NCI-H748 (cell line): ENCODE data around the gene GRAMD4.

Source experiments
- DNase-seq: peaks from one replicate; lab custom pipeline; 2025; ENCODE audit not compliant: unreplicated experiment; lab: John Stamatoyannopoulos, UW

GRAMD4 gene

DNA sequence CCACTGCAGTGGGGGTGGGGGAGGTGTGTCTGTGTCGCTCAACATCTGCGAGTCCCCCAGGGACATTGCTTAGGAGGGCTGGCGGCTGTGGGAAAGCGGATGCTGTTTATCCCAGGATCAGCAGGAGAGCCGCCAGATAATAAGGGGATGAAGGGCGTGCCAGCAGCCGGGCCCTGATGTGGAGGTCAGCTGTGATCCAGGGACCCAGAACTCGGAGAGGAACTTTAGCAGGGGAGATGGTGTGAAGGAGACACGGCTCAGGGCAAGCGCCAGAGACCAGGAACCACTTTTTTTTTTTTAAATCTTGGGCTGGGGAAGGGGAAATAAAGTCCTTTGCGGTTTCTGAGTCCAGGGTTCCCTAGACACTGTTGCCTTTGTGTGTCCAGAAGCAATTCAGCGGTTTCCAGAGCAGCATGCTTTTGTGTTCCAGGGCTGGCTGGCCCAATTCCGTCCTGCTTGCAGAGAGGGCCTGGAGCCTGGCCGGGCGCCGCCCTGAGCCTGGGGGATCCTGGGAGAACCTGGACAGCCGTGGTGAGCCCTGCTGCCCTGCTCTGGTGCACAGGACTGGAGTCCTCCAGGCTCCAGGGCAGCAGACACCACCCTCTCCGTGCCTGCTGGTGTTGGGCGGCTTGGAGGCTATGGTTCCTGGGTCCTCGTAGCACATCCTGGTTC is at the start of gene GRAMD4:
TSS of gene GRAMD4 (plus strand) at position 557 of the 672 bp plus-strand sequence. CDS start 6,414 bp downstream, outside the sequence.
- DNase-seq = peak; percentile 56

DNA sequence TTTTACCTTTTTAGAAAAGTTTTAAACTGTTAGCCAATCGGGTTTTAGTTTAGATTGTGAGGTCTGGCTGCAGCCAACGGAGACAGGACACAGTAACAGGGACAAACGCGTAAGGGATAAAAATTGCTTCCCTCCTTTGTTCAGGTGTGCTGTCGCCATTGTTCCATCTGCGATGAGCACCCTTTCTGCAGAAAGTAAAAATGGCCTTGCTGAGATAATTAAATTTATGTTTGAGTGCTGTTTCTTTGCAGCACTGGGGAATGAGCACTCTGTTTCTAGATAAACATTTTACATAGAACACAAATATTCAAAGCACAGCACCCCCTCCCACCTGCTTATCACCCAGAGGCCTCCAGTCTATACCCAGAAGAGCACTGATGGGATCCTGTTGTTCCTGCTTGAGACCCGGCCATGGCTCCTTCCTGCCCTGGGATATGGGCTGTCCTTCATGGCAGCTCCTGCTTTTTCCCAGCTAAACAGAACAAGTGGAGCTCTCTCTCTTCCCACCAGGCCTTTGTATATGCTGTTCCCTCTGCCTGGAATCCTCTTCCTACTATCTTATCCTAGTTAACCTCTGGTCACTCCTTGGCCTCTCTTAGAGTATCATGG is 48.4 kb upstream of the GRAMD4 start:
- DNase-seq = no peak

DNA sequence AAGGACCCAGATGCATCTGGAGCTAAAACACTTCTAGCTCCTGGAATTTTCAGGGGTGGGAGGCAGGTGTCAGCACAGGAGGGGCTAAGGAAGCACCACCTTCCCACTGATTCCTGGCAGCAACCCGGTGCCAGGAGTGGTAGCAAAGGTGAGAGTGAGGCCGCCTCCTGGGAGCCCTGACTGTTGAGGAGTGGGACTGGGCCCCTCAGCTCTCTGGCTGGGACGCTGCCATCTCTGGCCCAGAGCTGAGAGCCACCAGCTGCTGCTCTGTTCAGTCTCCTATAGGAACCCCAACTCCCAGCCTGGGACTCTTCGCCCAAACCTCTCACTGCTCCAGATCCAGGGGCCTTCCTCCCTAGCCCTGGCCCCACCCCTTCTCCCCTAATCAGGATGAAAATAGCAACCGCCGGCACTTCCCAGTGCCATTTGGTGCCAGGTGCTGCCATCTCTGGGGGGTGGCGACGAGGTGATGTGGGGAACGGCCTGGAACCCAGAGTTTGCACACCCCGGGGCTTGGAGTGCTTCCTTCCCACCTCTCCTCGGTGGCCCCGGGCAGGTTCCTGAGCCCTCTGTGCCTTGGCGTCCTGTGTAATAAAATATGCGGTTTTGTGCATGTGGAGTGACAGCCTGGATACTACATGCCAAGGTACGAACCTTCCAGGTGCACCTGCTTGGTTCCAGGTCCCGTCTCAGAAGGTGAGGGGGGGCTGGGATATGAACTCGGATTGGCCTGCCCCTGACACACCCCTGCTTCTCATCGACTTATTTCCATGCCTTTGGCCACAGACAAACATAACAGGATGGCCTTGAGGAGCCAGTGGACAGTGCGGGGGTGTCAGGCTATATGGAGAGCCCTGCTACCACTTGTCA is 47.0 kb upstream of the GRAMD4 start:
- DNase-seq = no peak

DNA sequence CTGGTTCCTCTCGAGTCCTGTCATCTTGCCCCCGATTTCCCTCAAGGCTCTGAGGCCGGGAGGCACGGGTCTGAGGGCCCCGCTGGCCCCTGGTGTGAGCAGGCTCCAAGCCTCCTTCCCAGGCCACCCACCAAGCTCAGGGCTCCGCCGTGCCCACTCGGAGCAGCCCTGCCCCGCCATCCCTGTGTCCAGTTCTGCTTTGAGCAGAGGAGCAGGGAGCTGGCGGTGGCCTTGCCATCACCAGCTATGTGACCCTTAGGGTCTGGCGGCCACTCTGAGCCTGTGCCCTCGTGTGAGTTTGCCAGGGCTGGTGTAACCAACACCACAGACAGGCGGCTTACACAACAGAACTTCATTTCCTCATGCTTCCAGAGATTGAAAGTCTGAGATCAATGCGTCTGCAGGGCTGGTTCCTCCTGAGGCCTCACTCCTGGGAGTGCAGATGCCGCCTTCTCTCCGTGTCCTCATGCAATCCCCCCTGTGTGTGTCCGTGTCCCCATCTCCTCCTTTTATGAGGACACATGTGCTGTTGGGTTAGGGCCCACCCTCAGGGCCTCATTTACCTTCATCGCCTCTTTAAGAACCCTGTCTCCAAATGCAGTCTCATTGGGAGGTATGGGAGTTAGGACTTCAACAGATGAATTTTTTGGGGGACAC is 46.3 kb upstream of the GRAMD4 start:
- DNase-seq = no peak

DNA sequence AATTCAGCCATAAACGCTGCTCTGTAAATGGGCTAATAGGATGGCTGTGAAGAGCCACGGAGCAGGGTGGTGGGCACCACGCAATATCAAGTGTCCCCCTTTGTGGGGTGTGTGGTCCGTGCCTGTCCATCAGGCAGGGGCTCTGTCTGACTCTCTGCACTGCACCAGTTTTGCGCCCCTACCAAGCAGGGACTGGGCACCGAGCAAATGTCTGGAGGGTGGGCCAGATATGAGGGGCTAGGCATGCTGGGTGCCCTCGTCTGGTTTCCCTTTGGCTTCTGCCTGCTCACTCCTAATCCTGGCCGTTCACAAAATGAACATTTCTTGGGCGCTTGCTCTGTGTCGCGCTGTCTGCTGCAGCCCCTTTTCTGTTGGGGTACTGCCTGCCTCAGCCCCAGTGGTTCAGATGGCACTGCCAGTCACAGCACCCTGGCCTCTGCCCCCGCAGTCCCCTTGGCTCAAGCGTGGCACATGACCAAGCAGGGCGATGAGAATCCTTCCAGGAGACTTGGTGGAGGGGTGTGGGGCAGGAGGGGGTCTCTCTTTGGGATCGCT is 45.7 kb upstream of the GRAMD4 start:
- no peak for DNase-seq

DNA sequence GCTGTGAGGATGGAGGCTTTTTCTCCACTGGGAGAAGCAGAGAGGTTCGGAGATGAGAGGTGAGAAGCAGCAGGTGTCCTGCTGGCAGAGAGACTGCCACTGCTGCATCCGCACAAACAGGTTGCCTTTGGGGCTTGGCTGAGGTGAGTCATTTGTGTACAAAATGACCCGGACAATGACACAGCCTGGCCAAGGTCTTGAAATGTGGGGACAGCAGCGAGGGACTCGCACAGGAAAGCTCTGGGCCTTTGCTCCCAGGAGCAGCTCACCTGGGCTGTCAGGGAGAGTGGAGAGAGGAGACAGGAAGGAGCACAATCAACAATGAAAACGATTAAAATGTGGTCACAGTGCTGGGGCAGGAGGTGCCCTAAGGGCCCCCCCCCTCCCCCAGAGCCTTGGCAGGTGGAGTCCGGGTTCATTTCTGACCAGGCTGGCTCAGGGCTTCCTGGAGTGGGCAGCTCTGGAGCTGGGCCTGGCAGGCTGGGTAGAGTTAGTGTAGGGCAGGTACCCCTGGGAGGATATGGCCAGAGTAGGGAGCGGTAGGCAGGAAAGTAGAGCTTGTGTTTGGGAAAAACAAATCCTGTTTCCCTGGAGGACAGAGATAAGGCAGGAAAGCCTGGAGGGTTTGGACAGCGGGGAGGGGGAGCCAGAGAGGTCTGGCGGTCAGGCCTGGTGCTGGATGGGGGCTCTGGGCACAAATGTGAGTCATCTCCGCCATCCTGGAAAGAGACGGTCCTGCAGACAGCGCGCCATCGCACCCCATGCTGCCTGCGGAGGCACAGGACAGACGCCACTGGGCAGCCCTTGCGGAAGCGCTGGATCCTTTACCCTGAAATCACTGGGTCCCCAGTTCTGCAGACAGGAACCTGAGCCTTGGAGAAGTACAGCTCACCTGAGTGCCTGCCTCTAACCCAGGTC is 44.9 kb upstream of the GRAMD4 start:
- peak; percentile 27 for DNase-seq

DNA sequence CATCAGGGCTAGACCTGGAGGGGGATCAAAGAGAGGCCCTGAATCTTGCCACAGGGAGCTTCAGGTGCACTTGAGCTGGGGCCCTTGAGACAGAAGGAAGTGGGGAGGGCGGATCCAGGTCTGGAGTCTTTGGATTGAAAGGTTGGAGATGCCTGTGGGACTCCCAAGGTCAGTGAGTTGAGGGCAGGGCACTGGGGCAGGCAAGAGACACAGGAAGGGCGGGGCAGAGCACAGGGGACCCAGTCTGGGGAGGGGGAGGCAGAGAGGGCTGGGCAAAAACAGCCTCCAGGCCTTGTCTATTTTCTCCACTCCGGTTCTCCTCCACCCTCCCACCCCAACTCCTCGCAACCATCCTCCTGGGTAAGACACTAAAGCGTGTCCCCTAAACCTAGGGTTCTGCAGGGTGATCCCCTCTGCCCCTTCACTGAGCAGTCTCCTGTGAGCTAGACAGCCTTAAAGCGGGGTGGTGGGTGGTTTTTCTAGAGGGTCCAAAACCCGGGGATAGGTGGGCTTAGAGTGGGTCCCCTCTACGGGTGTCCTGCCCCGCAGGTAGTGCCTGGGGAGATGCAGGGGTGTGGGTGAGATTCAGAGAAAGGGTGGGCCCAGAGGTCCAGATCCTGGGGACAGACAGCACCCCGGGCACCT is 44.2 kb upstream of the GRAMD4 start:
- no peak for DNase-seq

DNA sequence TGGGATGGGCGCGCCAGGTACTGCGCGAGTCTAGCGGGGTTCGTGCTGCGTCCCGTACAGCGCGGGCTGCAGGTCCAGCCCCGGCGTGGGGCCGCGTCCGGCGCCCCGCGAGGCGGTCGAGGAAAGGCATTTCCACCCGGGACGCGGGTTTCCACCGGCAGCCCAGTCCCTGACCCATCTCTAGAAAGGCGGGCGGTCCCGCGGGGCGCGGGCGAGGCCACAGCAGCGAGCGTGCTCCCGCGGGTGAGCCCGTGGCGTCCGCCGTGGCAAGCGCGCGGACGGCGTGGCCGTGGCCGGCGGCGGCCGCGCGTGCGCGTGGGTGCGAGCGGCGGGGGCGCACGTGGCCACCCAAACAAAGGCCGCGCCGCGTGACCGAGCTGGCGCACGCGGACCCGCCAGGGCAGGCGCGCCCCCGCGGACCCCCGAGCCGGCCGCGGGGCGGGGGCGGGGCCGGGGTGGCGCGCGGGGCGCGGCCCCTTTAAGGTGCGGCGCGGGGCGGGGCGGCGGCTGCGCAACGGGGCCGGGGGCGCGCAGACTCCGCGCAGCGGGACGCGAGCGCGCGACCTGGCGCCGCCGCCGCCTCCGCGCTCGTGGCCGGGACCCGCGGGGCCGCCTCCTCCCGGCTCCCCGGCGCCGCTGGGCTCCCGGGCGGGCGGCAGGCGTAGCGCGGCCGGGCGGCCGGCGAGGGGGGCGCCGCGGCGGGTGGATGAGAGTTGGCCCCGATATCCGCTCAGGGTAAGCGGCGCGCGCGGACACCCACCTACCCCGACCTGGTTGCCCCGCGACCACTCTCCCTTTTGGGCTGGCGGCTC is 43.4 kb upstream of the GRAMD4 start:
- peak; percentile 76 for DNase-seq

DNA sequence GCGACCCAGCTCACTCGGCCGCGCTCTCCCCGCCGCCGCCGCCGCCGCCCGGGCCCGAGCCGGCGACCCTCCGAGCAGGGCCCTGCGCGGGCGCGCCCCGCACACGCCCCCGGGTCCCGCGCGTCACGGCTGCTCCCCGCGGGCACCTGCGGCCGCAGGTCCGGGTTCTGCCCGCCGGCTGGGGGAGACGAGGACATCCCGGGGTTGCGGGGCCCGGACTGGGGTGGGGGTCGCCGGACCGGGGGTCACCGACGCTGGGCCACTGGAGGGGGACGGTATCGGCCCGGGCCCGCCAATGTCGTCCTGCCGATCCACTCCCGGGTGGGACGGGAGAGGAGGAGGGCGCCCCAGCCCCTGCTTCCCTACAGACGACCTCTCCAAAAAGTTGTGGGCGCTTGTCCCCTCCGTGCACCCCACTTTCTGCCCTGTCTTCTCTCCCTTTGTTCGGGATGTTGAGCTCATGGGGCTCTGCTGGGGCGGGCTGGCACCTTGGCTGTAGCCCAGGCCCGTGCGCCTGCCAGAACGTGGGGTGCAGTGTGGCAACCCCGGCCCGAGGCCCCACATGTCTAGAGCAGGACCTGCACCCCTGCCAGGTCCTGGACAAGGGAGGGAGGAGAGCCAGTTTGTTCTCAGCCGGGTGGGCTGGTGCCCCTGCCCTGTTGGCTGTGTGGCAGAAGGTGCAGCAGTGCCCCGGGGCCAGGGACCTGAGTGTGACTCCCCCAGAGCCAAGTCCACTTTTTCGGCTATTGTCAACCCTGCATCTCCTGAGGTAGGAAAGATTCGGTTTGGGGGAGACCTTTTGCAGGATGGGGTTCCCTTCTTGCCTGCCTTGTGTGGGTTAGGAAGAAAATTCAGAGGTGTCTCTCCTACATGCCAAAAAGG is 42.6 kb upstream of the GRAMD4 start:
- no peak for DNase-seq

DNA sequence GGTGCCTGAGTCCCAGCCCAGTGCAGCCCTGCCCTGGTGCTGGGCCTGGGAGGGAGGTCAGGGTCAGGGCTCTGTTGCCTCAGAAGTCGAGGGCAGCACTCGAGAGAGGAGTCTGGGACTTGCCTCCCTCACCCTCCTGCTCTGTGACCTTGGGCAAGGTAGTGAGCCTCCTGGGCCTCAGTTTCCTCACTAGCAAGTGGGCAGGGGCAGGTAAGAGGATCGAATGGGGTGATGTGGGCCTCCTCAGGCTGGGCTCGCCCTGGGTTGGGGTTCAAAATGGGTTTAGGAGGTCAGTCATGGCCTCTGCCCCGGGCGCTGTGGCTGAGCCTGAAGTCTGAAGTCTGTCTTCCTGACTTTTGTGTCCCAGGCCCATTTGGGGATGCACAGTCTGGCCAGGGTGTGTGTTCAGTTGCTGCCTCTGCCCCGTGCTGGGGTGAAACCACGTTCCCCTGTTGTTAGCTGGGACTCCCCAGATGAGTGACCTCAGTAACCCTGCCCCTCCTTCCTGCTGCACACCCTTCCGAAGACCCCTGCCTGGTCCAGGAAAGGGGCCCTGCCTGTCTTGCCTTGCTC is 41.8 kb upstream of the GRAMD4 start:
- no peak for DNase-seq

DNA sequence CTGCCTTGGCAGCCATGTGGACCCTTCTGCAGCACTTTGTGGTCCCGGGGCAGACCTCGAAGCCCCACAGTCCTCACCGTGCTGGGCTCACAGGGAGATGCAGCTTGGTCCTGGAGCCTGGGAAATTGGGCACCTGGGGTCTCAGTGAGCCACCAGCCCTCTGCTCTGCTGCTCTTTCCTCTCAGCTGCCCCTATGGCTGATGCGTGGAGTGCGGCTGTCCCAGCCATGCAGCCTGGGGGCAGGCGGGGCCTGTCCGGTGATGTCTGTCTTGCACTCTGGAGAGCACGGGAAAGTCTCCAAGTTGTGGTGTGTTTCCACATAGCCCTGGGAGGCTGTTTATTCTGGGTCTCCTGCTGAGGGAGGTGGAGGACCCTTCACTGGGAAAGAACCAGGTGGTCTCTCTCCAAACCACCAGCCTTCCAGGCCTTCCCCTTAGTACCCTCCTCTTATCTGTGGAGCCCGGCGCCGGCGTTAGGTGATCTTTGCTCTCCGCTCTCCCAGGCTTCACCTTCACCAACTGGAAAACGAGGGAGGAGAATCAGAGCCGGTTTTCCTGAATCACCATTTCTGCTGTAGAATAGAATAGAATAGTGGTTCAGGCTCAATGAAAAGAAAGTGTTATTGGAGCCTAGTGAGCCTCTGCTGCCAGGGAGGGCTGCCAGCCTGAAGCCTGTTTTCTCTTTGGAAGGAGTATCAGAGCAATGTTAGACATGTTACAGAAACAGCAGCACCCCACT is 41.2 kb upstream of the GRAMD4 start:
- no peak for DNase-seq

DNA sequence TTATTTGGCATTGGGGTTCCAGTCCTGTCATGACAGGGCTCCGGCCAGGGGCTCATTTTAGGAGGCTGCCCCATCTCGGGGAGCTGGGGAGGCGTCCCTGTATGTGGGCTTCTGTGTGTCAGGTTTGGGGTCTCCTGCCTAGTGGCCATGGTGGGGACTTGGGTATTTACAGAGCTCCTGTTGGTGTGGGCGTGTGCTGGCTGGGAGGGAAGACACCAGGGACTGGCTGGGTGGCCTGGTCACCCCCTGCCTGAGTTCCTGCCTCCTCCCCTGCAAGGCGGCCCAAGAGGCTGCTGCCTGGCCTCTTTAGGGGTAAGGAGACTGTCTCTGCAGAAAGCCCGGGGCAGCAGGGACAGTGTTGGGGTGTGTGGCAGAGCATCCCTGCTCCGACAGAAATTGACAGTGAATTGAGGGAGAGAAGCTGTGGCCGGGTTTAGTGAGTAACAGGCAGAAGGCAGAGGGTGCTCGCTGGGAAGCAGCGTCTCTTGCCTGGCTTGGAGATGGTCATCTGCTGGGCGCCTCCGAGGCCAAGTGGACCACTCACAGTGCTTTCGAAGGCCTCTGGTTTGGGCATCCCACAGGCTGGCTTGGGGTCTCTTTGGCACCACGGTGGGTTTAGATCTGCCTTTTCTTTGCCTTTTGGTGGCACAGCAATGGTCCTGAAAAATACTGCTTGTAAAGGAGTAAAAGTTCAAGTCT is 40.3 kb upstream of the GRAMD4 start:
- DNase-seq = no peak

DNA sequence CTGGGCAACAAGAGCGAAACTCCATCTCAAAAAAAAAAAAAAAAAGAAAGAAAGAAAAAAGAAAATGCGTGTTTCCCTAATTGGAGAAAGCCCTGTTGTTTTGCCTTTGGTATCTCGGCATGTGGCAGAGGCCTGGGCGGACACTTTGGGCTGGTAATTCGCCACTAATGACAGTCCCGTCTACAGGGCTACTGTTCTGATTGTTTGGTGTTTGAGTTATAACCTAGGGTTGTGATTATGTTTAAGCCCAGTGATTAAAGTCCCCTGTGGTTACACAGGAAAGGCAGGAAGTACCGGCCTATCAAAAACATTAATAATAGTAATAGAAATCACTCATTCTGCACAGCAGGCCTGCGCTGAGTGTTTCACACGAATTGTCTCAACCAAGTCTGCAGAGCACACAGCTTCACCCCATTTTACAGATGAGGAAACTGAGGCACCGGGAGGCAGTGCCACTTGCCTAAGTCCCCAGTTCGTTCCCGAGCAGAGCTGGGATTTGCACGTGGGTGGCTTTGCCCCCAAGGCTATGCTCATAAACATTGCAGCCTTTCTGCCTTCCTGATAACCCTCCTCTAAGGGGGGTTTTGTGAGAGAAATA is 39.1 kb upstream of the GRAMD4 start:
- DNase-seq = peak; percentile 55

- DNase-seq = no peak
Measured at GRCh38 chr22:46581538-46582244, 38.5 kb upstream of the GRAMD4 start.

DNA sequence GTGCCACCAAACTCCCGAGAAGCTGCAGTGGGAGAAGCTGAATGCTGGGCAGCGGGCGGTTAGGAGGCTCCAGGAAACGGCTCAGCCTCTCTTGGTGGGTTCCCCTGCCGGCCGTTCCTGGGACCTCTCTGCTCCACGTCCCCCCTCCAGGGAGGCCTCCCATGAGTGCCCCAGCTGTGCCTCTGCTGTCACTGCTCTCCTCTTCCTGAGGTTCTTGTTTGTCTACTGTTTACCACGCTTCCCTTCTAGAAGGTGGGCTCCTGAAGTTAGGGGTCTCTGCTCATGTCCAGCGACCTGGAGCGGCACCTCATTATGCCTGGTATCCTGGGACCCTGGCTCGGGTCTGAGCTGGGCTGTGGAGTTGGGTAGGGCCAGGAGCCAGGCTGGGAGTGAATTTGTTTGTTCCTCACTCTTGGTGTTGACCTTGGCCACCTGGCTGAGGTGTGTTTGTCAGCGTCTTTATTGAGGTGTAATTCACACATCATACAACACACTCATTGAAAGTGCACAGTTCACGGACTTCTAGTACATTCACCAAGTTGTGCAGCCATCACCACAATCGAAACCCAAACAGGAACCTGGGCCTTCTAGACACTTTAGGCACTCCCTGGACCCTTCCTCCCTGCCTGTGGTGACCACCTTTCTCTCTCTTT is 37.8 kb upstream of the GRAMD4 start:
- DNase-seq = no peak
